Stomach (tissue), 9 donors: ENCODE measurements around the gene SYT11. TPM values are rescaled to one million over a fixed set of nuclear protein-coding genes. Genes with fewer than 3 reads are reported as not detected.
"Not testable (repeated sequence)": the region's sequence is repeated elsewhere in the genome, so short reads cannot be mapped to it uniquely, and the experiment has no call there.

Source experiments
- DNase-seq, 2 donors: peaks; one replicate each; pipeline versions ENCODE4 v3.0.0 to v3.0.0-alpha.2; 2013 to 2019
- H3K27ac ChIP-seq, 5 donors: fragments of 200-600 bp in 4 of 5; sonication (generic) in 4 of 5; one replicate each; pipeline ENCODE4 v1.5.1; 2013 to 2019; ENCODE audit warnings: mild to moderate bottlenecking in 1 of 5, moderate library complexity in 1 of 5
- H3K27me3 ChIP-seq, 3 donors: fragments of 200-600 bp; sonication (generic); one replicate each; pipeline ENCODE4 v1.5.1; 2017 to 2019; ENCODE audit warnings: mixed run types in 1 of 3
- H3K36me3 ChIP-seq, 4 donors: fragments of 200-600 bp; sonication (generic); 1 replicate in 3 of 4; 2 replicates in 1 of 4; pipeline ENCODE4 v1.5.1; 2016 to 2019
- H3K4me1 ChIP-seq, 4 donors: fragments of 200-600 bp; sonication (generic); one replicate each; pipeline ENCODE4 v1.5.1; 2016 to 2019
- H3K4me3 ChIP-seq, 4 donors: fragments of 200-600 bp; sonication (generic) in 3 of 4; one replicate each; pipeline ENCODE4 v1.5.1; 2016 to 2019; ENCODE audit warnings: mild to moderate bottlenecking in 1 of 4
- H3K9me3 ChIP-seq, 4 donors: fragments of 200-600 bp; sonication (generic); one replicate each; pipeline ENCODE4 v1.5.1; 2016 to 2019
- CTCF ChIP-seq, 7 experiments: fragments of 450-650 bp in 4 of 7; fragments of 200-600 bp in 3 of 7; sonication (generic) in 3 of 7; IDR thresholded peaks; one replicate each; pipeline ENCODE4 v1.5.1; 2016 to 2019; ENCODE audit warnings: antibody characterized with exemption in 7 of 7, control low read depth in 2 of 7, mild to moderate bottlenecking in 1 of 7
- EP300 ChIP-seq: sonication (generic); formaldehyde crosslinking; IDR thresholded peaks from one replicate; pipeline ENCODE4 v1.6.1; 2017; ENCODE audit warnings: antibody characterized with exemption
- POLR2A ChIP-seq, 4 donors: fragments of 450-650 bp; IDR thresholded peaks; one replicate each; pipeline ENCODE4 v1.6.1; 2016; ENCODE audit warnings: antibody characterized with exemption in 4 of 4, control low read depth in 2 of 4, mild to moderate bottlenecking in 1 of 4, moderate library complexity in 1 of 4
- POLR2AphosphoS5 ChIP-seq, 3 donors: sonication (generic); formaldehyde crosslinking; IDR thresholded peaks; one replicate each; pipeline ENCODE4 v1.6.1; 2016; ENCODE audit warnings: antibody characterized with exemption in 3 of 3
- WGBS, 5 donors: extraction: QIAGEN DNeasy Blood & Tissue Kit in 3 of 5; methylation state at CpG; one replicate each; pipeline versions ENCODE4 v1.1.5 to v1.1.7; 2013 to 2018; 5-methylcytosine and 5-hydroxymethylcytosine counted together
- intact Hi-C: fragments of 100-400 bp; cut with DNase I; formaldehyde crosslinking; loops from one replicate; pipeline ENCODE4 v1.15.1; 2023; ENCODE audit warnings: low total_unique reads
- polyA plus RNA-seq, 3 donors: library from polyadenylated mRNA; stranded (reverse); fragments of 200-250 nt; gene quantifications; one replicate each; pipeline ENCODE4 v1.2.3, GENCODE V29; 2013
- total RNA-seq, 5 donors: library from RNA; depleted of rRNA; stranded (reverse); fragments of >200 nt; gene quantifications; one replicate each; pipeline versions ENCODE4 v1.1.0 to v1.2.3, GENCODE V29; 2014 to 2016
- donor health status: healthy with polysubstance abuse.
- donor health status: Bipolar disorder and iron deficiency.
- donor health status: healthy.

Gene SYT11
- total and polyA plus RNA-seq, 8 donors, result 0.76 to 12.9 (median 1.7) TPM

DNA sequence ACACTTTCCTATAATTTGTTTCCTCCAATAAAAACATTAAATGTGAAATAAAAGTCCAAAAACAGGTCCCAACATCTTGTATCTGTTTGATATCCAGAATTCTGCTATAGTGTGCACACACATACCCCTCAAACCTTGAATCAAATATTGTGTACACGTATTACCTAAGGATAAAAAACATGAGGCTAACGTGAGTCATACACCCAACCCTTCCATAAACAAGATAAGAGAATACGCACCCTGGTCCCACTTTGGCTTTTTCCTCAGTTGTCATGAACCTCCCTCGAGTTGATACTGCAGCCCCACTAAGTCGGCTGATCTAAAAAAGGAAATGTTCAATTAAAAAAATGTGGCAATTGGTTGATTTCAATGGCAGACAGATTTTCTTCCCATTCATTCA is 69.7 kb downstream of the SYT11 start:
- intact Hi-C loops, result no loop called here
- Histone ChIP-seq H3K9me3 (no peaks in the 10 kb centered on the region), H3K27me3 (no peaks in the 10 kb centered on the region), H3K36me3 (peaks cover 63 to 94% (median 91%) of the 10 kb centered on the region in 4 donors), H3K27ac (peak overlapping the region in 3 of 5 donors; percentile 57 to 96 (median 94)), H3K4me1 (peaks cover 44 to 69% (median 56%) of the 10 kb centered on the region in 4 donors), H3K4me3 (peak overlapping the region in 1 of 4 donors; percentile 6)
- TF ChIP-seq CTCF (IDR thresholded peaks at IDR 0.05) (no peak), POLR2AphosphoS5 (IDR thresholded peaks at IDR 0.05) (no peak), POLR2A (IDR thresholded peaks at IDR 0.05) (no peak), EP300 (no peak)
- DNase-seq, result no peak
- WGBS, 5 donors, result 24 to 50% (median 36%) methylated on average over 5 of the region's 5 CpGs

DNA sequence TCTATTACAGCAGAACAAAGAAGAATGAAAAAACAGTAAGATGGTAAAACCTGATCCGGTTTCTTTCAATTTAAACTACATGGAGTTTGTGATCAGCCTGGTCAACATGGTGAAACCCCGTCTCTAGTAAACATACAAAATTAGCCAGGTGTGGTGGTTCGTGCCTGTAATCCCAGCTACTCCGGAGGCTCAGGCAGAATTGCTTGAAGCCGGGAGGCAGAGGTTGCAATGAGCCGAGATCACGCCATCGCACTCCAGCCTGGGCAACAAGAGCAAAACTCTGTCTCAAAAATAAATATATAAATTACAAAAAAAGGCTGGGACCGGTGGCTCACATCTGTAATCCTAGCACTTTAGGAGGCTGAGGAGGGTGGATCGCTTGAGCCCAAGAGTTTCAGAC is 71.4 kb downstream of the SYT11 start:
- intact Hi-C loops, result not testable (repeated sequence)
- peak overlapping the region; percentile 57 to 97 (median 94) for H3K27ac ChIP-seq
- 25 to 53% (median 39%) methylated on average over 10 of the region's 10 CpGs for WGBS, 5 donors

GRCh38 chr1:155931332-155932038 is 72.1 kb downstream of the SYT11 start:
- peaks cover 38 to 69% (median 67%) of the 10 kb centered on the region in 4 donors for H3K36me3 ChIP-seq
- no peaks in the 10 kb centered on the region for H3K27me3 ChIP-seq
- H3K27ac ChIP-seq, result peak overlapping the region; percentile 57 to 97 (median 94)
- peaks cover 44 to 68% (median 60%) of the 10 kb centered on the region in 4 donors for H3K4me1 ChIP-seq
- TF ChIP-seq EP300, result no peak
- TF ChIP-seq CTCF (IDR thresholded peaks at IDR 0.05), result no peak
- peak in 1 of 4 donors; percentile 11 for TF ChIP-seq POLR2A (IDR thresholded peaks at IDR 0.05)
- peak in 2 of 3 donors; percentile 34 to 50 for TF ChIP-seq POLR2AphosphoS5 (IDR thresholded peaks at IDR 0.05)
- H3K9me3 ChIP-seq, result no peaks in the 10 kb centered on the region
- intact Hi-C loops, result no loop called here
- 29 to 50% (median 33%) methylated on average over 7 of the region's 7 CpGs for WGBS, 5 donors
- DNase-seq, result no peak
- peak overlapping the region; percentile 14 to 84 (median 52) for H3K4me3 ChIP-seq

More for the DNA sequence above, 71.4 kb downstream of the SYT11 start:
- Histone ChIP-seq H3K4me3 (peak overlapping the region; percentile 14 to 84 (median 52)), H3K36me3 (peaks cover 46 to 77% (median 74%) of the 10 kb centered on the region in 4 donors), H3K4me1 (peaks cover 44 to 68% (median 60%) of the 10 kb centered on the region in 4 donors)
- not testable (repeated sequence) for H3K9me3 ChIP-seq, H3K27me3 ChIP-seq, DNase-seq

DNA sequence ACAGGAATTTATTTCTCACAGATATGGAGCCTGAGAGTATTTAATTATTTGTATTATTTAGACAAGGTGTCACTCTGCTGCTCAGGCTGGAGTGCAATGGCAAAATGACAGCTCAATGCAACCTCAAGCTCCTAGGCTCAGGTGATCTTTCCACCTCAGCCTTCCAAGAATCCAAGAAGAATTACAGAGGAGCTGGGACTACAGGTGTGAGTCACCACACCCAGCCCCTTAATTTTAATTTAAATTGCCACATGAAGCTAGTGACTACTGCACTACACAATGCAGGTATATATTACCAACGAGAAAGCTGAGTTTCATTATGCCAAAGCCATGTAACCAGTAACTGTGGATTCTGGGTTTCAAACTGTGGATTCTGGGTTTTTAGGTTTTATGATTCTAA is 72.7 kb downstream of the SYT11 start:
- DNase-seq, result no peak
- Histone ChIP-seq H3K27me3 (no peaks in the 10 kb centered on the region), H3K27ac (peak overlapping the region in 4 of 5 donors; percentile 57 to 97 (median 95)), H3K4me1 (peaks cover 44 to 68% (median 60%) of the 10 kb centered on the region in 4 donors), H3K4me3 (peak overlapping the region in 3 of 4 donors; percentile 30 to 84 (median 74)), H3K36me3 (peaks cover 33 to 64% (median 61%) of the 10 kb centered on the region in 4 donors), H3K9me3 (no peaks in the 10 kb centered on the region)
- TF ChIP-seq CTCF (IDR thresholded peaks at IDR 0.05) (no peak), EP300 (no peak), POLR2AphosphoS5 (IDR thresholded peaks at IDR 0.05) (no peak), POLR2A (IDR thresholded peaks at IDR 0.05) (no peak)
- intact Hi-C loops, result no loop called here
- WGBS, 5 donors, result 23 to 39% (median 28%) methylated on average over 1 of the region's 1 CpG

DNA sequence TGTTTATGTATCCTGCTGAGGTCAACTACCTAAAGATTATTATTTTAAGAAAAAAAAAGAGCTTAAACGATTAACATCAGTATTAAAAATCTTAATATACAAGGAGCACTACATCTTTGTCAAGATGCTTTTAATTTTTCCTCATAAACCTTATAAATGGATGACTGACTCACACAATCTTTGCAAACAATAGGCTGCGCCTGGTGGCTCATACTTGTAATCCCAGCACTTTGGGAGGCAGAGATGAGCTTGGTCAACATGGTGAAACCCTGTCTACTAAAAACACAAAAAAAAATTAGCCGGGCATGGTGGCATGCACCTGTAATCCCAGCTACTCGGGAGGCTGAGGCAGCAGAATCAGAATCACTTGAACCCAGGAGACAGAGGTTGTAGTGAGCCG is 73.1 kb downstream of the SYT11 start:
- Histone ChIP-seq H3K27me3 (no peaks in the 10 kb centered on the region), H3K27ac (peak overlapping the region; percentile 8 to 97 (median 94)), H3K36me3 (peaks cover 28 to 59% (median 57%) of the 10 kb centered on the region in 4 donors), H3K9me3 (no peaks in the 10 kb centered on the region), H3K4me1 (peaks cover 44 to 68% (median 60%) of the 10 kb centered on the region in 4 donors), H3K4me3 (peak overlapping the region; percentile 74 to 92 (median 84))
- 50 to 68% (median 57%) methylated on average over 5 of the region's 5 CpGs for WGBS, 5 donors
- TF ChIP-seq CTCF (IDR thresholded peaks at IDR 0.05) (no peak), POLR2A (IDR thresholded peaks at IDR 0.05) (no peak), EP300 (no peak), POLR2AphosphoS5 (IDR thresholded peaks at IDR 0.05) (no peak)
- intact Hi-C loops, result no loop called here
- DNase-seq, result no peak
